SK-N-SH treated with all-trans-retinoic acid at 6 μM for 48 hours (cell line): ENCODE measurements around the gene FMN1.

Experiments used
- ATAC-seq: fragments of 200-7000 bp; cut with Tn5 transposase; 3 replicates; pipeline ENCODE4 v1.9.1; 2020; ENCODE audit warnings: mild to moderate bottlenecking, moderate library complexity
- ARNTL ChIP-seq: fragments of 450-650 bp; formaldehyde crosslinking; IDR thresholded peaks from 2 replicates; pipeline ENCODE4 v1.5.0; 2020; ENCODE audit warnings: low read depth, mild to moderate bottlenecking, moderate library complexity, borderline replicate concordance
- BACH2 ChIP-seq: fragments of 250-450 bp; sonication (Bioruptor Pico); IDR thresholded peaks from 2 replicates; pipeline ENCODE4 v1.9.0; 2021; ENCODE audit warnings: mild to moderate bottlenecking, borderline replicate concordance
- CSDC2 ChIP-seq: fragments of 250-450 bp; sonication (Bioruptor Pico); IDR thresholded peaks from 2 replicates; pipeline ENCODE4 v1.5.0; 2020; ENCODE audit warnings: mild to moderate bottlenecking, moderate library complexity
- ESRRG ChIP-seq: fragments of 250-450 bp; sonication (Bioruptor Pico); IDR thresholded peaks from 2 replicates; pipeline ENCODE4 v1.6.1; 2021; ENCODE audit warnings: mild to moderate bottlenecking
- GLIS3 ChIP-seq: fragments of 250-450 bp; sonication (Bioruptor Pico); IDR thresholded peaks from 2 replicates; pipeline ENCODE4 v1.5.0; 2020; ENCODE audit warnings: mild to moderate bottlenecking, moderate library complexity
- ISL1 ChIP-seq: fragments of 250-450 bp; sonication (Bioruptor Pico); IDR thresholded peaks from 2 replicates; pipeline ENCODE4 v2.1.2; 2022; ENCODE audit warnings: mild to moderate bottlenecking, moderate library complexity
- OSR1 ChIP-seq: fragments of 250-450 bp; sonication (Bioruptor Pico); IDR thresholded peaks from 2 replicates; pipeline ENCODE4 v1.8.0; 2022; ENCODE audit warnings: moderate library complexity, mild to moderate bottlenecking, inconsistent platforms
- PPARA ChIP-seq: fragments of 250-450 bp; sonication (Bioruptor Pico); IDR thresholded peaks from 2 replicates; pipeline ENCODE4 v1.5.0; 2020; ENCODE audit warnings: mild to moderate bottlenecking, borderline replicate concordance
- RARB ChIP-seq: fragments of 250-450 bp; sonication (Bioruptor Pico); IDR thresholded peaks from 2 replicates; pipeline ENCODE4 v1.8.0; 2021; ENCODE audit warnings: mild to moderate bottlenecking, moderate library complexity
- SNAI2 ChIP-seq: fragments of 250-450 bp; sonication (Bioruptor Pico); IDR thresholded peaks from 2 replicates; pipeline ENCODE4 v1.5.0; 2020; ENCODE audit warnings: mild to moderate bottlenecking, moderate library complexity
- TCF4 ChIP-seq: fragments of 250-450 bp; sonication (Bioruptor Pico); IDR thresholded peaks from 2 replicates; pipeline ENCODE4 v1.8.0; 2021; ENCODE audit warnings: mild to moderate bottlenecking, moderate library complexity, borderline replicate concordance
- TOX ChIP-seq: fragments of 250-450 bp; sonication (Bioruptor Pico); IDR thresholded peaks from 2 replicates; pipeline ENCODE4 v1.8.0; 2021; ENCODE audit warnings: mild to moderate bottlenecking, moderate library complexity, borderline replicate concordance
- ZC3H10 ChIP-seq: fragments of 250-450 bp; sonication (Bioruptor Pico); IDR thresholded peaks from 2 replicates; pipeline ENCODE4 v1.5.1; 2021; ENCODE audit warnings: mild to moderate bottlenecking, moderate library complexity
- ZFP3 ChIP-seq: fragments of 250-450 bp; sonication (Bioruptor Pico); IDR thresholded peaks from 2 replicates; pipeline ENCODE4 v1.5.0; 2020; ENCODE audit warnings: mild to moderate bottlenecking, moderate library complexity
- ZFP30 ChIP-seq: fragments of 450-650 bp; formaldehyde crosslinking; IDR thresholded peaks from 2 replicates; pipeline ENCODE4 v1.5.0; 2022; ENCODE audit warnings: mild to moderate bottlenecking, moderate library complexity
- ZNF565 ChIP-seq: fragments of 450-650 bp; formaldehyde crosslinking; conservative IDR thresholded peaks from 2 replicates; pipeline ENCODE4 v1.5.0; 2020; ENCODE audit warnings: low read depth, mild to moderate bottlenecking, moderate library complexity
- ZNF70 ChIP-seq: fragments of 450-650 bp; formaldehyde crosslinking; IDR thresholded peaks from 2 replicates; pipeline ENCODE4 v1.5.0; 2020; ENCODE audit warnings: mild to moderate bottlenecking, moderate library complexity
- ZNF8 ChIP-seq: fragments of 450-650 bp; formaldehyde crosslinking; IDR thresholded peaks from 2 replicates; pipeline ENCODE4 v1.5.0; 2020; ENCODE audit warnings: mild to moderate bottlenecking, moderate library complexity
- TF ChIP-seq, protein P1 (sequence below): fragments of 250-450 bp; sonication (Bioruptor Pico); IDR thresholded peaks from 2 replicates; pipeline ENCODE4 v1.8.0; 2021; ENCODE audit warnings: low read depth, mild to moderate bottlenecking, moderate library complexity, borderline replicate concordance
- TF ChIP-seq, protein P2 (sequence below): fragments of 250-450 bp; sonication (Bioruptor Pico); IDR thresholded peaks from 2 replicates; pipeline ENCODE4 v1.5.1; 2021; ENCODE audit warnings: mild to moderate bottlenecking, moderate library complexity
- TF ChIP-seq, protein P3 (sequence below): fragments of 250-450 bp; sonication (Bioruptor Pico); IDR thresholded peaks from 2 replicates; pipeline ENCODE4 v1.5.1; 2020; ENCODE audit warnings: low read depth, mild to moderate bottlenecking, moderate library complexity
- TF ChIP-seq, protein P4 (sequence below): fragments of 250-450 bp; sonication (Bioruptor Pico); IDR thresholded peaks from 2 replicates; pipeline ENCODE4 v1.5.0; 2020; ENCODE audit warnings: mild to moderate bottlenecking, moderate library complexity

The FMN1 gene

DNA sequence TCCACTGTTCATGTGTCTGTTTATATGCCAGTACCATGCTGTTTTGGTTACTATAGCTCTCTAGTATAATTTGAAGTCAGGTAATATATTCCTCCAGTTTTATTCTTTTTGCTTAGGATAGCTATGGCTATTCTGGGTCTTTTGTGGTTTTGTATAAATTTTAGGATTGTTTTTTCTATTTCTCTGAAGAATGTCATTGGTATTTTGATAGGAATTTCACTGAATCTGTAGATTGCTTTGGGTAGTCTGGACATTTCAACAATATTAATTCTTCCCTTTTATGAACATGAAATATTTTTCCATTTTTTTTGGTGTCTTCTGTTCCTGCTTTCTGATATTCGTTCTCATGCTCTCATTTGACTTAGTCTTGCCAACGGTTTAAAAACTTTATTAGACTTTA, 437.1 kb downstream of the FMN1 start (continued):
- TF ChIP-seq, protein P1, sequence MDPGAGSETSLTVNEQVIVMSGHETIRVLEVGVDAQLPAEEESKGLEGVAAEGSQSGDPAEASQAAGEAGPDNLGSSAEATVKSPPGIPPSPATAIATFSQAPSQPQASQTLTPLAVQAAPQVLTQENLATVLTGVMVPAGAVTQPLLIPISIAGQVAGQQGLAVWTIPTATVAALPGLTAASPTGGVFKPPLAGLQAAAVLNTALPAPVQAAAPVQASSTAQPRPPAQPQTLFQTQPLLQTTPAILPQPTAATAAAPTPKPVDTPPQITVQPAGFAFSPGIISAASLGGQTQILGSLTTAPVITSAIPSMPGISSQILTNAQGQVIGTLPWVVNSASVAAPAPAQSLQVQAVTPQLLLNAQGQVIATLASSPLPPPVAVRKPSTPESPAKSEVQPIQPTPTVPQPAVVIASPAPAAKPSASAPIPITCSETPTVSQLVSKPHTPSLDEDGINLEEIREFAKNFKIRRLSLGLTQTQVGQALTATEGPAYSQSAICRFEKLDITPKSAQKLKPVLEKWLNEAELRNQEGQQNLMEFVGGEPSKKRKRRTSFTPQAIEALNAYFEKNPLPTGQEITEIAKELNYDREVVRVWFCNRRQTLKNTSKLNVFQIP: no peak
- TF ChIP-seq, all 23 proteins: peak for 0

DNA sequence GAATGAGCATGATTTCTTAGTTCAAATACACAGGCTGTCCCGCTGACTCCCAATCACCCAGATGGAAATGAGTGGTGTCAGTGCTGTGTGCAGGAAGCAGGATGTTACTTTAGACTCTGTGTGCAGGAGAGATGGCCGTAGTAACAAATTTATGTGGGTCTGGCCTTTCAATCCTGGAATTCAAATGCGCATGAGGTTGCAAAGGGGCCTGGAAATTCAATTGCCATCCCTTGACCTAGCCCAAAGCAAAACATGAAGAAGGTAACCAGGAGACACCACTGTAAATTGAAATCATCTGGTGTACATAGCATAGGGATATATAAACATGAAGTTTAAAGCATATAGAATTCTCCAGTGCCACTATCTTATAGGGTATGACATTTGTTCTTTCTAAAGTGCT, 443.5 kb downstream of the FMN1 start:
- TF ChIP-seq ZFP30: no peak
- no peak for TF ChIP-seq ESRRG (CRISPR knock-in tag)
- no peak for TF ChIP-seq CSDC2 (CRISPR knock-in tag)
- no peak for TF ChIP-seq ISL1 (CRISPR knock-in tag)
- TF ChIP-seq ZFP3 (CRISPR knock-in tag): no peak
- TF ChIP-seq, protein P1: no peak
- TF ChIP-seq PPARA: no peak
- TF ChIP-seq RARB (CRISPR knock-in tag): no peak
- TF ChIP-seq ZNF70: no peak
- TF ChIP-seq, protein P2, sequence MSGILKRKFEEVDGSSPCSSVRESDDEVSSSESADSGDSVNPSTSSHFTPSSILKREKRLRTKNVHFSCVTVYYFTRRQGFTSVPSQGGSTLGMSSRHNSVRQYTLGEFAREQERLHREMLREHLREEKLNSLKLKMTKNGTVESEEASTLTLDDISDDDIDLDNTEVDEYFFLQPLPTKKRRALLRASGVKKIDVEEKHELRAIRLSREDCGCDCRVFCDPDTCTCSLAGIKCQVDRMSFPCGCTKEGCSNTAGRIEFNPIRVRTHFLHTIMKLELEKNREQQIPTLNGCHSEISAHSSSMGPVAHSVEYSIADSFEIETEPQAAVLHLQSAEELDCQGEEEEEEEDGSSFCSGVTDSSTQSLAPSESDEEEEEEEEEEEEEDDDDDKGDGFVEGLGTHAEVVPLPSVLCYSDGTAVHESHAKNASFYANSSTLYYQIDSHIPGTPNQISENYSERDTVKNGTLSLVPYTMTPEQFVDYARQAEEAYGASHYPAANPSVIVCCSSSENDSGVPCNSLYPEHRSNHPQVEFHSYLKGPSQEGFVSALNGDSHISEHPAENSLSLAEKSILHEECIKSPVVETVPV (CRISPR knock-in tag): no peak
- no peak for TF ChIP-seq ZC3H10 (CRISPR knock-in tag)
- TF ChIP-seq ZNF8: no peak
- TF ChIP-seq, protein P3, sequence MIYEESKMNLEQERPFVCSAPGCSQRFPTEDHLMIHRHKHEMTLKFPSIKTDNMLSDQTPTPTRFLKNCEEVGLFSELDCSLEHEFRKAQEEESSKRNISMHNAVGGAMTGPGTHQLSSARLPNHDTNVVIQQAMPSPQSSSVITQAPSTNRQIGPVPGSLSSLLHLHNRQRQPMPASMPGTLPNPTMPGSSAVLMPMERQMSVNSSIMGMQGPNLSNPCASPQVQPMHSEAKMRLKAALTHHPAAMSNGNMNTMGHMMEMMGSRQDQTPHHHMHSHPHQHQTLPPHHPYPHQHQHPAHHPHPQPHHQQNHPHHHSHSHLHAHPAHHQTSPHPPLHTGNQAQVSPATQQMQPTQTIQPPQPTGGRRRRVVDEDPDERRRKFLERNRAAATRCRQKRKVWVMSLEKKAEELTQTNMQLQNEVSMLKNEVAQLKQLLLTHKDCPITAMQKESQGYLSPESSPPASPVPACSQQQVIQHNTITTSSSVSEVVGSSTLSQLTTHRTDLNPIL (CRISPR knock-in tag): no peak
- no peak for TF ChIP-seq TCF4 (CRISPR knock-in tag)
- no peak for TF ChIP-seq SNAI2 (CRISPR knock-in tag)
- TF ChIP-seq BACH2 (CRISPR knock-in tag): no peak
- TF ChIP-seq GLIS3: no peak
- TF ChIP-seq, all 23 proteins: peak for 0
- 0 out of 3 replicates have a peak, but pooled peaks have one; percentile 20 for ATAC-seq

DNA sequence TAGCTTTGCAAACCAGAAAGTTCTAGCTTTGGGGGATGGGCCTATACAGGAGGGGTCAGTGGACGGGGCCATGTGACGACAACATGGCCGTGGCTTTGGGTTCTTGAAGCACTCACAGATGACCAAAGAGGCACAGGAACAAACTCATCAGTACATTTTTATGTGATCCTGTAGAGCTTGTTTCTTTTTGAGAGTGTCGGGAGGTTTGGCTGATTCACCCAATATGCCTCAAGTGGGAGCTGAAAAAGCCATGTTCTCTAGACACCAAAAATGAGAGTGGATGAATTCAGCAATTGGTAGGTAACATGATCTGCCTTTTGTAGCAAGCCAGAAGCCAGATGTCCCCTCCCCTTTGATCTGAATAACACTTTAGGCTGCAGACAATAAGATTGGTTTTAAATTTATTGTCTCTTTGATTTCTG, 446.6 kb downstream of the FMN1 start:
- ATAC-seq: peak; percentile 32; the same call in 1 of the 3 replicates
- no peak for TF ChIP-seq ZFP3 (CRISPR knock-in tag)
- TF ChIP-seq TOX (CRISPR knock-in tag): no peak
- TF ChIP-seq, protein P3 (CRISPR knock-in tag): no peak
- no peak for TF ChIP-seq RARB (CRISPR knock-in tag)
- TF ChIP-seq, protein P1: no peak
- no peak for TF ChIP-seq BACH2 (CRISPR knock-in tag)
- TF ChIP-seq, protein P2 (CRISPR knock-in tag): no peak
- TF ChIP-seq ARNTL (CRISPR knock-in tag): no peak
- TF ChIP-seq ESRRG (CRISPR knock-in tag): no peak
- TF ChIP-seq ZC3H10 (CRISPR knock-in tag): no peak
- no peak for TF ChIP-seq ISL1 (CRISPR knock-in tag)
- TF ChIP-seq ZNF565 (CRISPR knock-in tag): no peak
- no peak for TF ChIP-seq GLIS3
- no peak for TF ChIP-seq ZNF8
- no peak for TF ChIP-seq OSR1 (CRISPR knock-in tag)
- no peak for TF ChIP-seq CSDC2 (CRISPR knock-in tag)
- TF ChIP-seq, protein P4, sequence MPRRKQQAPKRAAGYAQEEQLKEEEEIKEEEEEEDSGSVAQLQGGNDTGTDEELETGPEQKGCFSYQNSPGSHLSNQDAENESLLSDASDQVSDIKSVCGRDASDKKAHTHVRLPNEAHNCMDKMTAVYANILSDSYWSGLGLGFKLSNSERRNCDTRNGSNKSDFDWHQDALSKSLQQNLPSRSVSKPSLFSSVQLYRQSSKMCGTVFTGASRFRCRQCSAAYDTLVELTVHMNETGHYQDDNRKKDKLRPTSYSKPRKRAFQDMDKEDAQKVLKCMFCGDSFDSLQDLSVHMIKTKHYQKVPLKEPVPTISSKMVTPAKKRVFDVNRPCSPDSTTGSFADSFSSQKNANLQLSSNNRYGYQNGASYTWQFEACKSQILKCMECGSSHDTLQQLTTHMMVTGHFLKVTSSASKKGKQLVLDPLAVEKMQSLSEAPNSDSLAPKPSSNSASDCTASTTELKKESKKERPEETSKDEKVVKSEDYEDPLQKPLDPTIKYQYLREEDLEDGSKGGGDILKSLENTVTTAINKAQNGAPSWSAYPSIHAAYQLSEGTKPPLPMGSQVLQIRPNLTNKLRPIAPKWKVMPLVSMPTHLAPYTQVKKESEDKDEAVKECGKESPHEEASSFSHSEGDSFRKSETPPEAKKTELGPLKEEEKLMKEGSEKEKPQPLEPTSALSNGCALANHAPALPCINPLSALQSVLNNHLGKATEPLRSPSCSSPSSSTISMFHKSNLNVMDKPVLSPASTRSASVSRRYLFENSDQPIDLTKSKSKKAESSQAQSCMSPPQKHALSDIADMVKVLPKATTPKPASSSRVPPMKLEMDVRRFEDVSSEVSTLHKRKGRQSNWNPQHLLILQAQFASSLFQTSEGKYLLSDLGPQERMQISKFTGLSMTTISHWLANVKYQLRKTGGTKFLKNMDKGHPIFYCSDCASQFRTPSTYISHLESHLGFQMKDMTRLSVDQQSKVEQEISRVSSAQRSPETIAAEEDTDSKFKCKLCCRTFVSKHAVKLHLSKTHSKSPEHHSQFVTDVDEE (CRISPR knock-in tag): no peak
- TF ChIP-seq PPARA: no peak
- TF ChIP-seq ZNF70: no peak
